GM18505 (cell line): Measurements from ENCODE around the gene LPGAT1.
A peak's percentile ranks its signal among the peaks of the same experiment; 100 is the strongest.
"Not testable (repeated sequence)": the region's sequence is repeated elsewhere in the genome, so short reads cannot be mapped to it uniquely, and the experiment has no call there.

Experiments
- ATAC-seq: cut with Tn5 transposase; IDR thresholded peaks from one replicate; pipeline ENCODE4 v1.9.1; 2021; ENCODE audit not compliant: unreplicated experiment
- POLR2A ChIP-seq: IDR thresholded peaks from 4 replicates; pipeline ENCODE4 v1.6.1; 2011; ENCODE audit warnings: borderline replicate concordance; ENCODE audit not compliant: insufficient read depth, insufficient read length; ENCODE audit errors: extremely low read depth

Gene LPGAT1

DNA sequence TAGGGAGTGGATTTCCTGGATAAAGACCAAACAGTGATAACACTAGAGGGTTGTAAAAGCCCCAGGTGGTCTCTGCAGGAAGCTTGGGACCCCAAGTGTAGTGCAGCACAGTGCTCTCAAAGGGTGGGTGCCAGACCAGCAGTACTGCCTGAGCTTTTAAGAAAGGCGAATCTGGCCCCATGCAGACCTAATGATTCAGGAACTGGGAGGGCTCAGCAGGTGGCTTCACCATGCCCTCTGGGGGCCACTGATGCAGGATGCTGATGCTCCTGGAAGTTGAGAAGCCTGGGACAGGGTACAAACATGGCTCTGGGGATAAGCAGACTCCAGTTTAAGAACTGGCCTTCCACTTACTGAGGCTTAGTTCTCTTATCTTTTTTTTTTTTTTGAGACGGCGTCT, 126.0 kb downstream of the LPGAT1 start:
- no peak for ATAC-seq
- TF ChIP-seq POLR2A: no peak

DNA sequence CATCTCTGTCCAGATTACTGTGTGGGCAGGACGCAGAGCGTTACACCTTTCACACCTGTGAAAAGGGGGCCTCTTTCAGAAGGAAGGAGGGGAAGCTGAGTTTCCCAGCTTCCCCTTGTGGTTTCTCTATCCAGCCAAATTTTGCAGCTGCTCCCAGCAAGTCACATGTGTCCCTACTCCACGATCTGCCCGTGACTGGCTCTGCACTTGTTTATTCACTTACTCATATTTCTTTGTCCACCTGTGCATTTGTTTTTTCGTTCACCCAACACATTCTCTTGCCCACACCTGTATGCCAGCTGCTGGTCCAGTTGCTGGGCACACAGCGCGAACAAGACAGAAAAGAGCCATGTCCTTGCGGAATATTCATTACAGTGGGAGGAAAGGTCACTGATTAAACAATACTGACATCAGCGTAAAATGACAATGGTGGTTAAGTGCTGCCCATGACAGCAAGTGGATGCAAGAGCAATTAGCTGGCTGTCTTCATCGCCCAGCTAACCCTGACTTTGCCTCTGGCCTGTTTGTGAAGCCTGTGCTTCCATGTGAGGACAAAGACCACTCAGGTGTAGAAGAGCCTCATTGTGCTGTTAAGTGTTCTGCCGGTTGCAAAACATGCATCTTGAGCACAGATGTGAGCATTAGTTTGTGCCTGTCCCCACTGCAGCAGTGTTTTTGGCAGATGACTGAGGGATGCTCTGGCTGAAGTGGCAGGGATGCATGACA, 126.6 kb downstream of the LPGAT1 start:
- TF ChIP-seq POLR2A: no peak
- no peak for ATAC-seq

DNA sequence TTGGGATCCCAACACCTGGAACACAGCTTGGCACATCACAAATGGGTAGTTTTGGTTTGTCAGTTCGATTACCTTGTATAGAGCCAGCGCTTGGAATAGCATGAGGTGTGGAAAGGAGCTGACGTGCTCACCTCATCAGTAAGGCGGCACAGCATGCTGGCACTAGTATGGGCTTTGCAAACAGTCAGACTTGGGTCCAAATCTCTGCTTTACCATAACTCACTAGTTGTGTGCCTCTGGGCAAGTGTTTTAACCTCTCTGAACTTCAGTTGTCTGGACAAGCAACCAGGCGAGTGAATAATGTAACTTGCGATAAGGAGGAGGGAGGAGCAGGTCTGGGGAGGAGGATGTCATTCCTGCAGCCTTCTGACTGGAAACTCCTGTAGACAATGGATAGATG, 128.8 kb downstream of the LPGAT1 start:
- TF ChIP-seq POLR2A: no peak
- ATAC-seq: no peak

DNA sequence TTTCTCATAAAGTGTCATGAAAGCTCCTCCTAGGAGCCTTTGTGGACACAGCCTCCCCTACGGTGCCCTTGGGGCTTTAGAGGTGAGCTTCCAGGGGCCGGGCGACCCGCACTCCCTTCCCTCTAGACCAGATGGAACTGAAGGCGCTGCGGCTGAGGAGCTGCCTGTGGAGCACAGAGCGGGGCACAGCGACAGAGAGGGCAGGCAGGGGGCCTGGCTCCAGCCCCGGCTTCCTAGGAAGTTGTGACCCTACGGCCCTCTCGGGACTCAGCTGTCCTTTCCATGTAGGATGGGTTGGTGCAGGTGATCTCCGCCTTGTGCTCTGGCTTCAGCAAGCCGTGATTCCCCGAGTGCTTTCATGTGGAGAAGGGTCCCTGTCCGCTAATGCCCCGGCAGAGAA, 131.5 kb downstream of the LPGAT1 start:
- ATAC-seq: no peak
- no peak for TF ChIP-seq POLR2A

DNA sequence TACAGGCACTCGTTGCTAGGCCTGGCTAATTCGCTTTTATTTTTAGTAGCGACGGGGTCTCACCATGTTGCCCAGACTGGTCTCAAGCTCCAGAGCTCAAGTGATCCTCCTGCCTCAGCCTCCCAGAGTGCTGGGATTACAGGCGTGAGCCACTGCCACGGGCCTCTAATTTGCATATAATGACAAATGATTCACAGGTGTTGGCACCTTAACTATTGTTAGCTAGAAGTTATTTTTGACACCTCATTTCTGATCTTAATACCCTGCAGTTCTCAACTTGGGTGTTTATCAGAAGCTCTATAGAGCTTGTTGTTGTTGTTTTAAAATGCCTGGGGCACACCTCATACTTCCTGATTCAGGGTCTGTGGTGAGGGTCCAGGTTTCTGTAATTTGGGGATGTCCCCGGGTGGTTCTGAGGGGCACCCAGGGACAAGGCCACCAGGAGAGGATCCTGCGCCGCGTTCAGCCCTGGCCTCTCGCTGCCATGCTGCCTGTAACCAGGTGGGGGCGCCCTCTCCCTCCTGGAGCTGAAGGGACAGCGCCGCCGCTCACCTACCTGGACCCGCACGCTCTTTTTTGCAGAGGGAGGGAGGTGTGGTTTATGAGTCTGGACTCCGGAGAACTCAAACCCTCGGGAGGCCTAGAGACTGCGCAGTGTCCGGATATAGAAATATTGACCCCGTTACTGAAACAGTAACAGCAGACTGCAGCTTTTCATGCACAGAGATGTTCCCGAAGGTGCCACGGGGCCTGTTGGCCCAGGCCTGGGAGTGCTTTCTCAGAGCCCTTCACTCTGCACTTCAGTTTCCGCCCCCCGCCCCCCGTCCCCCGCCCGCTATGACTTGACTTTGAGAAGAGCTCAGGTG, 132.2 kb downstream of the LPGAT1 start:
- no peak for TF ChIP-seq POLR2A
- peak; percentile 65 for ATAC-seq

DNA sequence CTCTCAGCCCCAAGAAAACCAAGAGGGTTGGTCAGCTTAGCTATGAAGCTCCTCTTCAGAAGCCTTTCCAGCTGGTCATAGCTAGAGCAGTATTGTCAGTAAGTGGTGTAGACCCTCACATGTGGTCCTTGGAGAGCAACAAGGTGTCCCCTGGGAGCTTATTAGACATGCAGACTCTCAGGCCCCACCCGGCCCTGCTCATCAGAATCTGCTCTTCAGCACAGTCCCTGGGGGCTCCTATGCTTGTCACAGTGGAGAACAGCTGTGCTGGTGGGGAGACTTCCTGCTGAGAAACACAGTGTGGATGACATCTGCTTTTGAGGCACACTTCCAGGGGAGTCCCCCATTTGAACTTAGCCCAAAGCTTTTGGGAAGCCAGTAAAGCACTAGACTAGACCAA, 133.2 kb downstream of the LPGAT1 start:
- ATAC-seq: peak; percentile 54
- TF ChIP-seq POLR2A: no peak

DNA sequence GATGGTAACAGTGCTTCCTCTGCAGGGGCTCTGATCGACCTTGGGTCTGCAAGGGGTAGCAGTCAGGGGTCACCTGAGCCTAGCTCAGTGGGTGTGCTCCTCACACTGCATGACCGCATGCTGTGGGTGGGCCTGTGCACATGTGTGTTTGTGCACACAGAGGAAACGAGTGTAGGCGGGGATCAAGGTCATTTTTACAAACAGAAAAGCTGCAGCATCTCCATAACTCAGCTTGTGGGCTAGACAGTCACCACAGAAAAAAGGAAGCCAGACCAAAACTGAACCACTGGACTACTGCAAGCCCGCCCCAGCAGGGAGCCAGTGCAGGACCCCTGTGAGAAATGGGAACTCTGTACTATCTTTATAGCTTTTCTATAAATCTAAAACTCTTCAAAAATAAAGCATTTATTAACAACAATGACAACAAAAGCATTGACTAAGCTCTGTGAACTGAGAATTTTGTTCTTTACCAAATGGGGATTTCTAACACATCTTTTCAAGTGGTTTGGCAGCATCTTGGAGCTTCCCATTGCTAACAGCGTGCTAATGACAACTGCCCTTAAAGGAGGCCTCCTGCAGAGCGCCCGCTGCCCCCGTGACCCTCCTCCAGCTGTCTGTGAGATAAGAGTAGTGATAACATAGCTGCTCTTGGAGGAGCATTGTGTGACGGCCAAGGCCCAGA, 135.3 kb downstream of the LPGAT1 start:
- peak; percentile 40 for ATAC-seq
- no peak for TF ChIP-seq POLR2A

DNA sequence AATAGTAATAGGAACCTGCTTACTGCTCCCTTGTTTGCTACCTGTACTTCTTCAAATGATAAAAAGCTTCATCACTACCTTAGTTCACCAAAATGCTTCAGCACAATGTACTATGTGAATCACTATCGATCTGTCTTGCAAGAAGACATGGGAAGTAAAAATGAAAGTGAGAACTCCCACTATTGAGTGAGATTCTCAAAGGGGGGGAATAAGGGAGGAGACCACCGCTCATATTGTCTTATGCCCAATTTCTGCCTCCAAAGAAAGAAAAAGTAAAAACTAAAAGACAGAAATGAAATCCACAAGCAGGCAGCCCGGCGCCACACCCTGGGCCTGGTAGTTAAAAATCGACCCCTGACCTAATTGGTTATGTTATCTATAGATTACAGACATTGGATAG, 136.7 kb downstream of the LPGAT1 start:
- not testable (repeated sequence) for ATAC-seq
